ENCODE results near the gene ADGRG6.

GRCh38 chr6:142369266-142369665 is 67.5 kb downstream of the ADGRG6 start:
- TF ChIP-seq CTCF (conservative IDR thresholded peaks at IDR 0.05 in 1 of 2, IDR thresholded peaks at IDR 0.05 in 1 of 2; ENCODE audit: low read depth in 1 of 2, low read length in 2 of 2) (no peak), EZH2 (IDR thresholded peaks at IDR 0.05; ENCODE audit: low read length, missing control alignments) (no peak)
